Renal cortex interstitium (tissue), 11 donors: ENCODE measurements around the gene LACTB. TPM values are rescaled to one million over a fixed set of nuclear protein-coding genes. Genes with fewer than 3 reads are reported as not detected.

Source experiments
- DNase-seq, 11 donors: peaks; one replicate each; pipeline ENCODE4 v3.0.0-alpha.2; 2013; ENCODE audit warnings: low read depth in 9 of 11, low spot score in 4 of 11; ENCODE audit errors: extremely low read depth in 1 of 11
- polyA plus RNA-seq, 3 donors: library from polyadenylated mRNA; unstranded; fragments of 120-200 nt; gene quantifications; one replicate each; pipeline ENCODE4 v1.2.1, GENCODE V29; 2013; ENCODE audit not compliant: insufficient read length in 3 of 3

The LACTB gene
- polyA plus RNA-seq, 3 donors = 16.5 to 20.0 (median 16.9) TPM

- DNase-seq = no peak
These were observed 68.5 kb downstream of the LACTB start for GRCh38 chr15:63189941-63190768.

GRCh38 chr15:63190769-63191649 lies 69.3 kb downstream of the LACTB start:
- DNase-seq = no peak

Other genes starting within 250 kb of the LACTB start
- 100 to 1,000 TPM; 488 to 652 (median 529) TPM for gene TPM1, start 79.1 kb upstream of the LACTB start, polyA plus RNA-seq
- 10 to 100 TPM; 78.3 to 98.9 (median 95.5) TPM for gene RPS27L, start 35.6 kb downstream of the LACTB start, polyA plus RNA-seq
- gene RAB8B, start 67.7 kb downstream of the LACTB start, polyA plus RNA-seq = 10 to 100 TPM; 29.2 to 31.4 (median 29.8) TPM
- 10 to 100 TPM; 16.1 to 20.0 (median 17.7) TPM for gene APH1B, start 155.7 kb downstream of the LACTB start, polyA plus RNA-seq